HG02870 (cell line): ENCODE measurements around the gene ZFYVE1.
"Not testable (repeated sequence)": the region's sequence is repeated elsewhere in the genome, so short reads cannot be mapped to it uniquely, and the experiment has no call there.

Experiments
- ATAC-seq: cut with Tn5 transposase; IDR thresholded peaks from one replicate; pipeline ENCODE4 v1.9.1; 2021; ENCODE audit warnings: mild to moderate bottlenecking, moderate library complexity; ENCODE audit not compliant: unreplicated experiment

Gene ZFYVE1

DNA sequence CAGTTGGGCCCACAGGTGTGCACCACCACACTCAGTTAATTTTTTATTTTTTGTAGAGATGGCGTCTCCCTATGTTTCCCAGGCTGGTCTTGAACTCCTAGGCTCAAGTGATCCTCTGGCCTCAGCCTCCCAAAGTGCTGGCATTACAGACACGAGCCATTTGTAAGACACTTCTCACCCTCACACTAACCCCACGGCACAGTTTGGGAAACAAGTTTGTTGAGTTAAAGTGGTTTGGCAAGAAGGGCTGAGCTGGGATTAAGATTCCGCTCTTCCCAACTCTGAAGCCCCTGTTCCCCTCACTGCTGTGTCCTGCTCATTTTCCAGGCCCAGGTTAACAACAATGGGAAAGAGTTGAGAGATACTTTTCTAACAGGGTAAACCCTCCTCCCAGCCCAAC, 65.9 kb downstream of the ZFYVE1 start:
- not testable (repeated sequence) for ATAC-seq

DNA sequence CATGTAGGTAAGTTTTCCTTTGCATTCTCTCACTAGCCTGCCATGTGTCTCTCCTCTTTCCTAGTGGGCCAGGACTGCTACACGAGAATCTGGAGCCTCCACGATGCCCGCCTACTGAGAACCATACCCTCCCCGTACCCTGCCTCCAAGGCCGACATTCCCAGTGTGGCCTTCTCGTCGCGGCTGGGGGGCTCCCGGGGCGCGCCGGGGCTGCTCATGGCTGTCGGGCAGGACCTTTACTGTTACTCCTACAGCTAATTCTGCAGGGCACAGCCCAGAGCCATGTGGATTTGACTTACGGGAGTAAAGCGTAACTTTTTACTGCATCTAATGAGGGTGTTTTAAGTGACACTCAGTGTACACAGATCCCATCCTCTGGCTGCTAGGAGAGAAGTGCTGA, 68.4 kb downstream of the ZFYVE1 start:
- ATAC-seq = no peak

- ATAC-seq = no peak
Measured at GRCh38 chr14:72957213-72957612, 69.7 kb downstream of the ZFYVE1 start.

GRCh38 chr14:72956741-72957140, 70.2 kb downstream of the ZFYVE1 start:
- ATAC-seq = not testable (repeated sequence)

- no peak for ATAC-seq
Measured at GRCh38 chr14:72952171-72952570, 74.7 kb downstream of the ZFYVE1 start.

- no peak for ATAC-seq
Measured at GRCh38 chr14:72948481-72949138, 78.3 kb downstream of the ZFYVE1 start.

GRCh38 chr14:72947366-72948160, 79.3 kb downstream of the ZFYVE1 start:
- ATAC-seq = no peak

DNA sequence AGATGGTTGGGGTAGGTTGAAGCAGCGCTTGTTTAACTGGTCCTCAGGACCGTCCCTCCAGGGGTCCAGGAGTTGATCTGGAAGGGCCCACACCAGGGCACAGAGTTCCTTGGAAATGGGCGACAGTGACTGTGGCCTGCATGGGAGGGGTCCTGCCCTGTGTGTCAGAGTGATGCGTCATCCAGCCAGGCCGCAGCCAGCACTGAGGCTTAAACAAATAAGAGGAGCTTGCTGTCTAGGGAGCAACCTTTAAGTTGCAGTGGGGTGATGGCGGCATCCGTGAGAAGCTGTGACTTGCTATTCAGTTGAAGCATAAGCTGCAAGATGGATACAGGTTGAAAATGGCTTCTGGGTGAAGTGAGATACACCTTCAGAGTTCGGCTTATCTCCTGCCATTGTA, 80.4 kb downstream of the ZFYVE1 start:
- ATAC-seq = no peak

- ATAC-seq = no peak
Measured at GRCh38 chr14:72945356-72946027, 81.4 kb downstream of the ZFYVE1 start.

GRCh38 chr14:72943876-72944430, 83.0 kb downstream of the ZFYVE1 start:
- ATAC-seq = no peak

DNA sequence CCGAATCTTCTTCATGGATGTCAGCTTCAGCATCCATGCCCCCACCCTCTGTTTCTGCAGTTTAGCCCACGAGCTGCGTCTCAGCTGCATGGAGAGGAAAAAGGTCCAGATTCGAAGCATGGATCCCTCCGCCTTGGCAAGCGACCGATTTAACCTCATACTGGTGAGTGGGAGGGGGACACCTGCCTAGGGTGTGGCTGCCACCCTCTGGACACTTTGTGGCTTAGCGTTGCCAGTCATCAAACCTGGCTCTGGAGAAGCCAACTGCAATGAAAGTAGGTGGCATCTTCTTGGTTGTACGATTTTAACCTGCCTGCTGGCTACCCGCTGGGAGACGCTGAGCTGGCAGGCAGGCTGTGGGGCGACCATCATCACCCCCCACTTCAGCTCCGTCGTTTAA, 84.0 kb downstream of the ZFYVE1 start:
- no peak for ATAC-seq

GRCh38 chr14:72941286-72941985, 85.5 kb downstream of the ZFYVE1 start:
- ATAC-seq = no peak

GRCh38 chr14:72939630-72940029, 87.3 kb downstream of the ZFYVE1 start:
- ATAC-seq = no peak

DNA sequence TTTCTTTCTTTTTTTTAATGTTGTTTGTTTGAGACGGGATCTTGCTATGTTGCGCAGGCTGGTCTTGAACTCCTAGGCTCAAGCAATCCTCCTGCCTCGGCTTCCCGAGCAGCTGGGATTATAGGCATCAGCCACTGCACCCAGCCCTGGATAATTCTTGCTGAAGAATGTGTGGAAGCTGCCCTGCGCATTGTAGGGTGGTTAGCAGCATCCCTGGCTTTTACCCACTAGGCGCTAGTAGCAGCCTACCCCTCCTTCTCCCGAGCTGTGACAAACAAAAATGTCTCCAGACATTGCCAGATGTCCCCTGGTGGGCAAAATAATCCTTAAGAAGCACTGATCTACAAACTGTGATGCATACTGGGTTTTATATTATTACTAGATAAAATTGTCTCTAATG, 94.0 kb downstream of the ZFYVE1 start:
- ATAC-seq = no peak

DNA sequence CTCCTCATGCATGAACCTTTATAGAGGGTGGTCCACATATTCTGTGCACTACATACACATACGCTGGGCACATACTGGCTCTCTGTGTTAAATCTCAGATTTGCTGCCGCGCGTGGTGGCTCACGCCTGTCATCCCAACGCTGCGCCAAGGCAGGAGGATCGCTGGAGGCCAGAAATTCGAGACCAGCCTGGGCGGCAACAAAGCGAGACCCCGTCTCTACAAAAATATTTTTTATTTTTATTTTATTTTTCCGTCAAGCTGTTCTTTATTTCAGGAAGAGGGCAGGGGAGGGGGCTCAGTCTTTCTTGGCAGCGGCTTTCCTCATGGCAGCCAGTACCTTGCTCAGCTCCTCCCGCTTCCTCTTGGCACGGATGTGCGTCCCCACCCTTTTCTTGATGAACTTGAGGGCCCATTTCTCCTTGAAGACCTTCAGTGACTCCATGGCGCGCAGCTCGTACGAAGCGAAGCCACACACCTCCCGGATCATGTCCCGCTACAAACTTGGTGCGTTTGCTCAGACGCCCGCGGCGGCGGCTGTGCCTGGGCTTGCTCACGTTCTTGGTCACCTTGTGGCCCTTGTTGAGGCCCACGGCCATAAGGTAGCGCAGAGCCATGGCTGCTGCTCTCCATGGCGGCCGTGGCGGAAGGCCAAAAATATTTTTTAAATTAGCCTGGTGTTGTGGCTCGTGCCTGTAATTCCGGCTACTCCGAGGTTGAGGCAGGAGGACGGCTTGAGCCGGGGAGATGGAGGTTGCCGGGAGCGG, 97.4 kb downstream of the ZFYVE1 start:
- ATAC-seq = no peak

DNA sequence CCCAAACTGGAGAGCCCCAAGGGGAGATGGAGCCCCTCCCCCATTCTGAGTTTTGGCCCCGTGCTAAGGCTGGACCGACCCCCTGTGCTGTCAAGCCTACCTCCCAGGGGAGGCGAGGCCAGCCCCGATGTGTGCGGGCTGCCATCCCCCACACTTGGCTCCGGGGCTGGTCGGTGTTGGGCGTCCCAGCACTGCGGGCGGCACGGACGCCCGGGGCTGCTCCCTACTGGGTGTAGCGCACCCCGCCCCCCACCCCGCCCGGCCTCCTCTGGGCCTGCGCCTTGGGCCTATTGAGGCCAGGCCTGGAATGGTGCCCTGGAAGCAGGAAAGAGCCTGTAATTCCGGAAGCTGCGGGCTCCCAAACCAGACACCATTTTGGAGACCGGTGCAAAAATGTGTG, 98.0 kb downstream of the ZFYVE1 start:
- ATAC-seq = no peak

- ATAC-seq = peak; percentile 98
Measured at GRCh38 chr14:72926292-72927028, 100.4 kb downstream of the ZFYVE1 start, which contains the start of gene DCAF4. DCAF4 (plus strand) TSS chr14:72926464; CDS start chr14:72937979, 11,515 bp downstream.

- ATAC-seq = peak; percentile 9
Measured at GRCh38 chr14:72925815-72926291, 101.1 kb downstream of the ZFYVE1 start.

DNA sequence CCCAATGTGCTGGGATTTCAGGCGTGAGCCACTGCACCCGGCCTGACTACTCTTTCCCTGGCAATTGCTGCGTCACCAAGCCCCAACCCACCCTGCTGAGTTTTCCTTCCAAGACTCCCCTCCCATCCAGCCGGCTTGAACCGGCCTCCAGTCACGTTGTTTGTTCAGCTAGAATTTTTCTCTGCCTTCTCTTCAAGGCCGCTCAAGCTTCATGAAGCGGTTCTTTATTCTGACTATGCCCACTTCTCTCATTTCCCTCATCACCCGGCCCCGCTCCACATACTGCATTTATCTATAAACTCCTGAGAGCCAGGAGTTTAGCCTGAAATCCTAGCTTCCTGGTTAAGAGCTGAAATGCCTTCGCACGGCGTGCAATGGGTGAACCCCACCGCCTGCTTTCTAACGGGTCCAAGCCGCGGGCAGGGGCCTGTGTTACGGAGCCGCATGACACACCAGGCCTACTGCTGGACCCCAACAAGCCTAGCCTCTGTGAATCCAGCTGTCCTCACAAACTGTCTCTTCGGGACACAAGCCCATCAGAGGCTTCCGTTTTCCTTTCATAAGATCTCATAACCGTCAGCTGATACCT, 101.6 kb downstream of the ZFYVE1 start:
- ATAC-seq = no peak
